ENCODE results near the gene CXorf66.

- TF ChIP-seq, protein P1, sequence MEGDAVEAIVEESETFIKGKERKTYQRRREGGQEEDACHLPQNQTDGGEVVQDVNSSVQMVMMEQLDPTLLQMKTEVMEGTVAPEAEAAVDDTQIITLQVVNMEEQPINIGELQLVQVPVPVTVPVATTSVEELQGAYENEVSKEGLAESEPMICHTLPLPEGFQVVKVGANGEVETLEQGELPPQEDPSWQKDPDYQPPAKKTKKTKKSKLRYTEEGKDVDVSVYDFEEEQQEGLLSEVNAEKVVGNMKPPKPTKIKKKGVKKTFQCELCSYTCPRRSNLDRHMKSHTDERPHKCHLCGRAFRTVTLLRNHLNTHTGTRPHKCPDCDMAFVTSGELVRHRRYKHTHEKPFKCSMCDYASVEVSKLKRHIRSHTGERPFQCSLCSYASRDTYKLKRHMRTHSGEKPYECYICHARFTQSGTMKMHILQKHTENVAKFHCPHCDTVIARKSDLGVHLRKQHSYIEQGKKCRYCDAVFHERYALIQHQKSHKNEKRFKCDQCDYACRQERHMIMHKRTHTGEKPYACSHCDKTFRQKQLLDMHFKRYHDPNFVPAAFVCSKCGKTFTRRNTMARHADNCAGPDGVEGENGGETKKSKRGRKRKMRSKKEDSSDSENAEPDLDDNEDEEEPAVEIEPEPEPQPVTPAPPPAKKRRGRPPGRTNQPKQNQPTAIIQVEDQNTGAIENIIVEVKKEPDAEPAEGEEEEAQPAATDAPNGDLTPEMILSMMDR (IDR thresholded peaks at IDR 0.05): no peak
- no peak for TF ChIP-seq POLR2A (IDR thresholded peaks at IDR 0.05)
These were observed 29.1 kb downstream of the CXorf66 start for GRCh38 chrX:139936259-139936658.

Data from Peyer's patch (tissue), 4 donors.